Umbilical cord (tissue), 2 donors: ENCODE results near the gene TICAM2. TPM values are rescaled to one million over a fixed set of nuclear protein-coding genes. Genes with fewer than 3 reads are reported as not detected.

Experiments
- DNase-seq: peaks from one replicate; pipeline ENCODE4 v3.0.0-alpha.2; 2015; ENCODE audit warnings: low spot score
- total RNA-seq: library from RNA; depleted of rRNA; stranded (reverse); fragments of >200 nt; gene quantifications from one replicate; pipeline ENCODE4 v1.2.3, GENCODE V29; 2014; ENCODE audit warnings: low replicate concordance; ENCODE audit not compliant: insufficient read depth

TICAM2 gene
- total RNA-seq, 1 donor from 2014 or later = 3.1 TPM

DNA sequence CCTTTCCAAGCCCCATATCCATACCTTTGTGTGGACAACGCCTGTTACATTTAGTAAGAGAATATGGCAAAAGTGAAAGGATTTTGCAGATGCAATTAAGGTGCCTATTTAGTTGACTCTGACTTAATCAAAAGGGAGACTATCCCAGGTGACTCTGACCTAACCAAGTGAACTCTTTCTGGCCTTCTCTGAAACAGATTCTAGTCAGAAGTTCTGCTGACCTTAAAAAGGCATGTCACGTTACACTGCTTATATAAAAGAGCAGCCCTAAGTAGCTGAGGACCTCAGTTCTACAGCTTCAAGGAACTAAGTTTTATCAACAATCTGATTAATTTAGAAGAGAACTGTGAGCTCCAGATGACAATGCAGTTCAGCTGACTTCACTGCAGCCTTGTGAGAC lies 5.7 kb upstream of the TICAM2 start:
- DNase-seq = no peak

DNA sequence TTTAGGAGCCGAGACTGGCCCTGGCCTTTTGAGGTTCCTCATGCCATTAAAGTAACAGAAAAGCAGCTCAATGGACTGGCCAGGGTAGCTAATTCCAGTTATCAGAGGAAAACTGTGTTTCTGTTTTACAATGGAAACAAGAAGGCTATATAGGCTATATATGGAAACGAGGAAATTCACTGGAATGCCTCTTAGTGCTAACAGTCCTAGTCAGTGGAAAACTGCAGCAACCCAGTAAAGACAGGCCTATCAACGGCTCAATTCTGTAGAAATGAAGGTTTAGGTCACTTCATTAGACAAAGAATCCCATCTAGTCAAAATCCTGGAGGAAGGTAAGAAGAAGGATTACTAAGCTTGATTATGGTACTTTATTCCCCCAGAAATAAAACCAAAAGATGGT lies 3.2 kb upstream of the TICAM2 start:
- no peak for DNase-seq

DNA sequence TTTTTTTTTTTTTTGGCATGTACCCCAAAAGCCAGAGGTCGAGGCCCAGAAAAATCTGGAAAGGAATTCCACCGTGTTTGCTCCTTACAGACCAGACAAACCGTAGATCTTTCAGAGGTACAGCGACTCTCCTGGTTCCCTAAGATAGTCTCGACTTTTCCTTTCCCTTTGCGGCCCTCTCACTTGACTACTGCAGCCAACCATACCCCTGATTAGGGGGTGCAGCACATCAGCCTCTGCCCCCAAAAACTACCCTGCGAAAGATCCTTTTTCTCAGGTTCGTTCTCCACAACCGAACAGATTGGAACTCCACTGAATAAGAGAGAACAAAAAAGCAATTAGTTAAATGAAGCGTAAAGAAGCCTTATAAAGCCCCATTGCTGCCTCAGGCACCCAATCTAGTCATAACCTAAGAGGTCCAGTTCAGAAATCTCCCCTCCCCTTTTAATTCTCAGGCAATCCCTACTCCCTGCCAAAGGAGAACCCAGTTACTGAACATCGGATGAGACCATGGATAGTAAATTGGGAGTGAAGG lies 379 bp upstream of the TICAM2 start:
- DNase-seq = no peak

DNA sequence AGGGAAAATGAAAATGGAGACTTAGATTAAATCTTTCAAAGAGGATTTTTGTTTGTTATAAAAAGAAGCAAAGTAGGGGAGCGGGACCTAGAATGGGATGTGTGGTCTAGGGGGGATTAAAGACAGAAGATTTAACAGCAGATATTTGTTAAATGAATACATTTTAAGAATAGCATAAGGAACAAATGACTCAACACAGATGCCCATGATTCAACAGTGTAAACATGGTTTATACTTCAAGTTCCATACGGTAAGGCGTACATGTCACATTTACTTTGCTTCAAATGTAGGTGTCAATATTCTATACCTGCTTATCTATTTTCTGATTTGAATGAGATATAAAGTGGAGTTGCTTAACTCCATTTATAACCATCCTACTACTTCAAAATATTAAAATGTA lies 1.5 kb downstream of the TICAM2 start:
- no peak for DNase-seq

DNA sequence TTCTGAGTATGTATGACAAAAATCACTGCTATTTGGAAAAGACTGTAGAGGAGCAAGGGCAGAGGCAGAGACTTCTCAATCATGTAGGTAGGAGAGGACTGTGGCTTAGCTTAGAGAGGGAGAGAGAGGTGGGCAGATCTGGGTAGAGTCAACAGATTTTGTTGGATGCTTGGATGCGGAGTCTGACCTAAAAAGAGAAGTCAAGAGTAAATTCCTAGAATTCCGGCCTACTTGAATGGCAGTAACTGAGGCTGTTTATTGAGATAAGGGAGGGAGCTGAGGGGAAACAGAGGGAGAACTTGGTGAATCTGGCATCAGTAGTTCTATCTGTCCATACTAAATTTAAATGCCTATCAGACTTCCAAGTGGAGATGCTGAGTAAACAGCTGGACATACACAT lies 2.4 kb downstream of the TICAM2 start:
- DNase-seq = peak; percentile 28

DNA sequence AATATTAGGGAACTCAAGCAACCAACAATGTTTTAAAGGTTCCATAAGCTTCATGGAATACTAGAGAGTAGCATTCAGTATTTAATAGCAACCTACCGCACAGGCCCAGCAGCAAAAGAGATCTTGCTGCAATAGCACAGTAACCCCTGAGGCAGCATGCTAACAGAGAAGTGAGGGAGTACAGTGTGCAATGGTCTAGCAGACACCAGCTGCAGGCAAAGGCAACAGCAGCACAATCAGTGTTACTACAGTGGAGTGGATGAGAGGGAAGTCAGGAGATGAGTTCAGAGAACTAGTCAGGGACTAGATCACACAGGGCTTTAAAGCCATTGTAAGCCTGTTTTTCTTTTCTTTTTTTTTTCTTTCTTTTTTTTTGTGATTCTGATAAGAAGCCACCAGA lies 2.8 kb downstream of the TICAM2 start:
- peak; percentile 64 for DNase-seq

DNA sequence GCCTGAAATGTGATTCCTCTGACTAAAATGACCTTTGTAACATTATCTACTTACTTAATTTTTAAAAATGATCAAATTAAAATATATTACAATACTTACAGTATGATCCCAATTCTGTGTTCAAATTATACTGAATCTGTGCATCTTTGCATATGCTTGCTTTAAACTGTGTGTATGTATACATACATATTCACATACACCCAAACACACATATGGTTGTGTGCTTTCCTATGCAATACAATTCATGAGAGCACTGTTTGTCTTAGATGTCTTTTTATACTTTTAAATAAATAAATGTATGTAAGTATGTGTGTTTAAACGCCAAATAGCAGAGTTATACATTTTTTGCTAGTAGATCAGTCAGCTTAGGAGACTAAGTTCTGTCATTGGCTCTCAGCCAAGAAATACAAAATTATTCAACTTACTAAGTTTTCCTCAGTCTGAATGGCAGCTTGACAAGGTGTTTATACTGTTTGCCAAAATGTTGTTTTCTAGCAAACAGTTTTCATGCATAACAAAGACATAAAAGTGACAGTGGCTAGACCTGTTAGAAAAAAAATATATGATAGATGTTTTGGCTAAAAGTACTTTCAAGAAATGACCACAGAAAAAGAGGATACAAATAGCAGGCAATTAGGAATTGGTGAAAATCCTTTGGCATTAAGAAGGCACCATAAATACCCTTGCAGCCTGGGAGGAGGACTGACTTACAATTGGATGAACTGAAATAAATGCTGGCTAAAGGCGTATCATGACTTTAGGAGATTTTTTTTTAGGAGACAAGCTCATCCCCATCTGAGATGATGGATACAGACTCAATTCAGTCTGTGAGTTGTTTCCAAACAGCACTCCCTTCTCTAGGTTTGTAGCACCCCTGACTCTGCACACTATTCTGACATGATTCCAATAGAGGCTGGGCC lies 7.9 kb downstream of the TICAM2 start:
- DNase-seq = peak; percentile 25

DNA sequence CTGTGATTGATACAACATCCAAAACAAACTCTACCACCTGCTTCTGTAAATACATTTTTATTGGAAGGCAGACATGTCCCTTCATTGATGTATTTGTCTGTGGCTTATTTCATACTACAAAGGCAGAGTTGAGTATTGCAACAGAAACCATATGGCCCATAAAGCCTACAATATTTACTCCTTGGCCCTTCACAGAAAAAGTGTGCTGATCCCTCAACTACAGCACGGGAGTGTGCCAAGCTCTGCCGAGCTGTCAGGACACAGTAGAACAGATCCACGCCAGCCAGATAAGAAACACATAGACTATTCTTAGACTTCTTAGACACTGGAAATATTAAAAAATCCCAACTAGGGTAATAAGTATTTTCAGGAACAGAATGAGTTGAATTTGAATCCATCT lies 13.2 kb downstream of the TICAM2 start:
- peak; percentile 75 for DNase-seq

DNA sequence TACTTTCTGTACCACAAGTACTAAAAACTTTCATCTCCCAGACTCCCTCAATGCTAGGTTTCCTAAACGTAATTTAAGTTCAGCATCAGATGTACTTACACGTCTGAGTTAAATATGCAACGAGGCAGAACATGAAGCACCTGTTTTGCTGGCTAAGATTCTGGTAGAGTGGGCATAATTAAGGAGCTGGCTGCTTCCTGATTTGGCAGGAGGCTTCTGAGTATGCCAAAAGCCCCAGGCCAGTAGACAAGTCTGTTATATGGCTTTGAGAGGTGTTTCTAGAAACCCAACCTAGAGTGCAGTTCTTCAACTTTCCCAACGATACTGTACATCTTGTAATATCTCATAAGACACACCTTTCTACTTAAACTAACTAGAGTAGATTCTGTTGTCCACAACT lies 13.6 kb downstream of the TICAM2 start:
- DNase-seq = no peak

DNA sequence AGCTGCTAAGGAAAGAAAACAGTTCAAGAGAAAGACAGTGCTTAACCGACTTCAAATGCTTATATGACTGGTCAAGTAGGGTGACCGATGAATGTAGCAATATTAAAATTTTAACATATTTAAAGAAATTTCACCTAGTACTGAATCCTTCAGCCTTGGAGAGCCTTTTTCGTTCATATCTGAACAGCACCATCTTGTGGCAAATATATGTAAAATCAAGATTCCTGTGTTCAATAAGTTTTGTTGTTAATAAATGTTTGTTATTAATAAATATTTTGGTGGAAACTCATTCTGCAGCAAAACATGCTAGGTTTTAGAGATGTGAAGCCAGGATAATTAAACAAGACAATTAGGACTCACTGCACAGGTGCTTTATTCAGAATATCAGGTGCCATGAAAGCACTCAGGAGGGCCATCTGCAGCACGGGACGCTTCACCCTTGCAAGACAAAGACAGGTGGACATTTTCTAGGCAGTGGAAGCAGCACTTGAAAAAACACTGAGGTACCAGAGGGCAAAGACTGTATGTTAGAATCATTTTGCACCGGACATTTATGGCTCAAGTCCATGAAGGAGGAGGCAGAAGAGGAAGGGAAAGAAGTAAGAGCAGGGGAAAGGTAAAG lies 15.6 kb downstream of the TICAM2 start:
- peak; percentile 29 for DNase-seq

DNA sequence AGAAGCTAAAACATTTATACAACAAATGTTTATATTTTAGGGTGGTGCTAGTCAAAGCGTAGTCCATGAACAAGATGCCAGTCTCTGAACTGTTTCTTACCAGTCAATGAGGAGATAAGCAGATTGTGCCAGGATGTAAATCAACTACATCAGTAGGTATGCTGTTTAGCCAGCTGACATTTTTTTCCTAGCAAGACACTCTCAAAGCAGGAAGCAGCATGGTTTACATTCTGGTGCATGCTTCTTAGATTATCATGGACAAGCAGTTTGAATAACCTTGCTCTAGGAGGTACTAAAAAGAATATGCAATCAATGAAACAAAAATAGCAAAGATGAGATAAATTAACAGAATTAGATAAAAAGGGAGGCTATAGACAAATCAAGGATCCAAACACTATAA lies 17.0 kb downstream of the TICAM2 start:
- DNase-seq = no peak

DNA sequence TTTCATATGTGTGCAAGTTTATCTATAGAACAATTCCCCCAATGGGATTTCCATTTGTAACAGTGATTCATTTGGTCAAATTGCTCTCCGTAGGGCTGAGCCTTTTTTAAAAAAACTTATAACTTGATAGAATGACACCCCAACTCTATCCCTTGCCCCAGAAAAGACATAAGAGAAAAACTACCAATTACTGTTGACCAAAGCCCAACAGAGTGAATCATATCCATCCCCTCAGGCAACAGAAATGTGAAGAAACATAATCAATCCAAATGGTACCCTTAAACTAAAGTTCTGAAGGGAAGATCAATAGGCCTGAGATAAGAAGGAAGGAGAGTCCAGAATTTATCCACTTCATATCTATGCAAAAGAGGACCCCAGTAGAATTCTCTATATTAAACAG lies 17.8 kb downstream of the TICAM2 start:
- DNase-seq = no peak

DNA sequence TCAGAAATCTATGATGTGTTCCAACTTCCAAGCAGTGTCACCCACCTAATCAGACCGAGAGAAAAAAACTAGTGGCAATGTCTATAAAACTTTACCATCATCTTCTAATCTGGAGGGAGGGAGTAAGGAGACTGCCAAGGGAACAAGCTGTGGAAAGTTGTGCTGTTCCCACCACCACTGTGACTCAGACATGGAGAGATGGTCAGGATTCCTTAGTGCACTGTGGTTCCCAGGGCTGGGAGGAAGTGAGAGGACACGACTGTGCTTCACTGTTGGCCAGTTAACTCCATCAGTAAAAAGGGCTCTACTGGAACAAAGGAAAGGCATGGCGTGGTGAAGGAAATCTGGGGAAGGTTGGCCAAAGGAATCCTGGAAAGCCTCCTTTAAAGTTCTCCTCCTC lies 18.8 kb downstream of the TICAM2 start:
- no peak for DNase-seq

DNA sequence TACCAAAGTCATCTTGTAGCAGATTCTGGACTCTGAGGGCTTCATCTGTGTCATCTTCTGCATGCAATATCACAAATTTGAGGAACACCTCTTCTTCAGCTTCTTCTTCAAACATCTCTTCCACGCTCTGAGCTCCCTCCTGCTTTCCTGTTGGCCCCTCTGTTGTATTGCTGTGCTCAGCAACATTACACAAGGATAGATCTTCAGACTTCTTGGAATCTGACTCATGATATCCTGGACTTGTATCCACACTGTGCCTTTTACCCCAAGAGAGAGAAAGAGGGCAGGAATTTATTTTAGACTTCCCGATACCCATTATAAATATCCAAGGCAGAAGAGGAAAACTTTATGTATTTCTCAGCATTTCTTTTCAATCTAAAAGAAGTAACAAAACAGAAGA lies 21.3 kb downstream of the TICAM2 start:
- DNase-seq = no peak

DNA sequence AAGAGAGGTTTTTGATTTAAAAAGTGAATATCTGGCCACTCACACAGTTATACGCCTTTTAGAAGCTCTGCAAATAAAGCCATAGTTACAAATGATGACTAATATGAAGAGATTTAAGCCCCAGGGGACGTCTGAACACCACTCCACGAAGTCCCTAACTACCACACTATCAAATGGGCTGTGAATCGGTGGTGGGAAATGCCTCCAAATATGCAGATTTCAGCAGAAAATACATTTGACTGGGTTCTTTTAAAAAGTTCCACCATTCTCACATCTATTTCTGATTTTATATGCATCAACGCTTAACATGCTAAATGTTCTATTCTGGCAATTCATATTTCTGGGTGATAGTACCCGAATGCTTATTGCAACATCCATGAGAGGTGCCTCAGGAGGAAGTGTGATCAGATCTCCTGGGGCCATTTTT lies 22.5 kb downstream of the TICAM2 start:
- no peak for DNase-seq

DNA sequence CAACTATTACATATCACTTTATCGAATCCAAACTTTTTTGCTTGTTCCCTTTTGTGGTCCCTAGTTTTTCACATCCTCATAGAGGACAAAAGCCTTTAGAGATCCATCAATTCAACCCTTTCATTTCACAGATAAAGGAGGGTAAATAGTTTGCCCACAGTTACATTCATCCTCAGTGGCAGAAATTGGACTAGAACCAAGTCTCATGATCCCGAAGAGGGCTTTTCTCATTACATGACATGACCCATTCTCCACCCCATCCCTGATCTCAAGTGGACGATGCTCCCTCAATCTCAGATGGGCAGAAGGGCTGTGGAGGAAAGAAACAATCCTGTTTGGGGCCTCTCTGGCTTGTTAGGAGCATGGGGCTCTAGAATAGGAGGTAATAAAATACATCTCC lies 23.1 kb downstream of the TICAM2 start:
- no peak for DNase-seq

DNA sequence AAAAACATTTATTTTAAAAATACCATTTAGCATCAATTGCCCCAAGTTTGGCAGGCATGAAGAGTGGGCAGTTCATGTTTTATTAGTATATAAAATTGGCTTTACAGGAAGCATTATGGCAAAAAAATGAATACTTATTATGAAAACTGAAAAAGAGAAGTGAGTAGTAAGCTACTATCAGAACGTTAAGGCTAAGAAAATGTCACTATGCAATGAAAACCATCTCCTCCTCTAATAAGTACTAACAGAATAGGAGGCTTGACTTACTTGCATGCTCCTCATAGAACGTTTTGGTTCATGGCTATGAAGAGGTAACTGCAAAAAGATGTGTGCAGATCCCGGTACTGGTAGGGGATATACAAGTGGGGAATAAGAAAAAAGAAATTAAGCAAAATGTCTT lies 23.6 kb downstream of the TICAM2 start:
- no peak for DNase-seq

DNA sequence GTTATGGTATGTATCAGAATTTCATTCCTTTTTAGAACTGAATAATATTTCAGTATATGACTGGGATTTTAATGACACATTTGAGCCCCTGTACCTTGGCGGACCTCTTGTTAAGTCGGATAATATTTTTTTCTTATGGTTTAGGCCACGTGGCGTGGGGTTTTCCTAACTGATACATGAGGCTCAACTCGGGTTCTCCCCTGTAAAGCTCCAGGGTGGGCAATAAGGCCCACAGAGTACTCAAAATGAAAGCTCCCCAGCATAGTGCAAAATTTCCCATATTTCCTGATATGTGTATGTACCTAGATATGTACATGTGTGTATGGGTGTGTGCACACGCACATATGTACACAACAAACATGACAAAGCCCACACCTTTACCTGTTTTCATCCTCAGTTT lies 24.5 kb downstream of the TICAM2 start:
- no peak for DNase-seq

DNA sequence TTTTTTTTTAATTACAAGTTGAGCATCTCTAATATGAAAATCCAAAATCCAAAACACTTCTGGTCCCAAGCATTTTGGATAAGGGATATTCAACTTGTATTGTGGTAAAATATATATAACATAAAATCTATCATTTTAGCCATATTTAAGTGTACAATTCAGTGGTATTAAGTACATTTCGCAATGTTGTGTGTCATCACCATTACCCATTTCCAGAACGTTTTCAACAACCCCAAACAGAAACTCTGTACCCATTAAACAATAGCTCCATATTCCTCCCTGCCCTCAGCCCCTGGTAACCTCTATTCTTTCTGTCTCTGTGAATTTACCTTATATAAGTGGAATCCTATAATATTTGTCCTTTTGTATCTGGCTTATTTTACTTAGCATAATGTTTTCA lies 24.9 kb downstream of the TICAM2 start:
- no peak for DNase-seq

DNA sequence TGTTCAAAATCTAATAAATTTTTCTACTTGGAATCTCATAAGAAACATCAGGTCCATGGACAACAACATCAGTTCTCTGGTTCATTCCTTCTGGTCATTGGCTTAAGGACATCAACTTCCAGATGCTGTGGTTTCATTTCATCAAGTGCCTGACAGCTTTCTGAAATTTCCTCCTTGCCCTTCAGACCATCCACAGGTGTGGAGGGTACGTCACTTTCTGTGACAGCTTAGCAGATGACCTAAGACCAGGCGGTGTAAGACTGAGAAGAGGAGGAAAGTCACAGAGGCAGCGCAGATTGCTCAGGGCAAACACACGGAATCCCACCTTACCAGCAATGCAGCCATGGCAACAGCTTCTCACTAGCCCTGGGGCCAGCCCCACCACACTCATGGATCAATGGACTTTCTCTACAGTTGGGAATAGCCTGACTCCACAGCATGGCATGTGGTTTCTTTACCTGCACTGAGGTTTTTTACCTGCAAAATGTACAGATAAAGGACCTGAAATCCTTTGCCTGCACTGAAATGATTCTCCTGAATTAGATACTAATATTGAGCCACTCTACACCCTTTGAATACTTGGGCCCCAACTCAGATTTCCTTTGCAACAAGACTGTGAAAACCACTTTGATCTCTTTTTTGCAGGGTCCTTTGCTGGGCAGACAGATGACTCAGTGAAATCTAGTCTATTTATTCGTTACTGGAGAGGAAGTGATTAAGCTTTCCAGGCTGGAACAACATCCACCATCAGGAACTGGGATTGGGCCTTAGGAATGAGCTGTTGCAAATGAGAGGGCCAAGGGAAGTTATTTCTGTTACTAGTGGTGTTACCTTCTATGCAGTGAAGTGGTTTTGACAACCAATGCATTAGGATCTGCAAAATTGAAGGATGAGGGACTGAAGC lies 26.9 kb downstream of the TICAM2 start:
- no peak for DNase-seq

DNA sequence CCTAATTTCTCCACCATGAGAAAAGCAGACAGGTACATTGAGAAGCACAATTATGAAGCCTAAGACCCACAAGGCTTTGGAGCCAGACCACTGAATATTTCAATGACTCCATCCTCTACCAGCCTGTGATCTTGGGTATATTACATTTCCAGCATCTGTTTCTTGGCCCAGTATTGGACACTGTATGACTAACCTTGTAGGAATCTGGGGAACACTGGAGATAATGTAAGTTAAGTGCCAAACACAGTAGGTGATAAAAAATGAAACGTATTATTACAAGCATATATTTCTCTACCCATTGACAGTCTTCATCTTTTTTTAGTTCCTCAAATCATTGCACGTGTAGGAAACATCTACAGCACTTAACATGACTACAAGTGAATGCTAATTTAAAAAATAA lies 29.1 kb downstream of the TICAM2 start:
- no peak for DNase-seq

DNA sequence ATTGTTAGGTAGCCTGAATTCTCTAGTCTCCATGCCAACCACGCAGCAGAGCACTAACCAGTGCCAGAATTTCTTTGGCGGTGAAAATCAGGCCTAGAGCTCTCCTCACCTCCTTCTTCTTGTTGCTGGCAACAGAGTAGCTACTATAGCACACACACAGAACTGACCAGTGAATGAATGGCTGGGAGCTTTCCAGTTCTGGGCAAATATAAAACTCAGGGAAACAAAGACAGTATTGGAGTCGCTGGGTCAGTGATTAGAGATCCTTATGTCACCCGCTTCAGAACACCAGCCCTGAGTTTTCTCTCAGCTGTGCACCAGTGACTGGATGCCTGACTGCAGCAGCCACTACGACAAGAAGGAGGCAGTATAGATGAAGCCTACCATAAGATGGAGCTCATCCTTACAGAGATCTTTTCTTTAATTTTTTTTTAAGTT lies 30.8 kb downstream of the TICAM2 start:
- no peak for DNase-seq
